CD14-positive monocyte (primary cell): Measurements from ENCODE around the gene MTCH1. TPM values are rescaled to one million over a fixed set of nuclear protein-coding genes. Genes with fewer than 3 reads are reported as not detected.

Experiments used
- DNase-seq, 3 donors: peaks; one replicate each; pipeline ENCODE4 v3.0.0-alpha.2; 2011 to 2022
- H2AFZ ChIP-seq: 2 replicates; pipeline ENCODE4 v1.6.0; 2012; ENCODE audit warnings: mild to moderate bottlenecking, low read depth, low read length, inconsistent platforms; ENCODE audit not compliant: insufficient read depth, poor library complexity, severe bottlenecking
- H3K27ac ChIP-seq, 2 donors: 1 replicate in 1 of 2; 2 replicates in 1 of 2; pipeline ENCODE4 v1.5.1; 2012 to 2013; ENCODE audit warnings: low read length in 2 of 2, control low read depth in 1 of 2, inconsistent platforms in 1 of 2, low read depth in 1 of 2, mild to moderate bottlenecking in 1 of 2
- H3K27me3 ChIP-seq, 2 donors: one replicate each; pipeline versions ENCODE4 v1.6.0 to v1.6.1; 2011 to 2013; ENCODE audit warnings: low read length in 2 of 2; ENCODE audit not compliant: control insufficient read depth in 2 of 2, insufficient read depth in 2 of 2
- H3K36me3 ChIP-seq, 2 donors: replicated peaks in 1 of 2; 1 replicate in 1 of 2; 2 replicates in 1 of 2; pipeline versions ENCODE4 v1.5.1 to v1.6.1; 2012 to 2013; ENCODE audit warnings: low read length in 2 of 2, control low read depth in 1 of 2, inconsistent platforms in 1 of 2, mild to moderate bottlenecking in 1 of 2; ENCODE audit not compliant: insufficient read depth in 2 of 2, control insufficient read depth in 1 of 2
- H3K4me1 ChIP-seq, 2 donors: 1 replicate in 1 of 2; 2 replicates in 1 of 2; pipeline versions ENCODE4 v1.5.1 to v1.6.1; 2012 to 2013; ENCODE audit warnings: low read length in 2 of 2, control low read depth in 1 of 2, inconsistent platforms in 1 of 2, mild to moderate bottlenecking in 1 of 2, moderate library complexity in 1 of 2; ENCODE audit not compliant: insufficient read depth in 2 of 2, control insufficient read depth in 1 of 2
- H3K4me2 ChIP-seq: replicated peaks from 2 replicates; pipeline ENCODE3; 2012; ENCODE audit warnings: low read length, moderate library complexity, mild to moderate bottlenecking; ENCODE audit not compliant: poor library complexity, severe bottlenecking; ENCODE audit errors: extremely low read depth
- H3K4me3 ChIP-seq, 3 experiments: fragments of 200-600 bp in 1 of 3; sonication (generic) in 1 of 3; replicated peaks in 1 of 3; 1 replicate in 2 of 3; 2 replicates in 1 of 3; pipeline ENCODE4 v1.5.1; 2011 to 2013; ENCODE audit warnings: low read length in 3 of 3, mild to moderate bottlenecking in 3 of 3, control low read depth in 2 of 3, low read depth in 2 of 3, inconsistent platforms in 1 of 3, moderate library complexity in 1 of 3
- H3K79me2 ChIP-seq: 2 replicates; pipeline ENCODE4 v1.6.0; 2012; ENCODE audit warnings: mild to moderate bottlenecking, control low read depth, inconsistent platforms, low read length, moderate library complexity; ENCODE audit not compliant: insufficient read depth
- H3K9ac ChIP-seq: 2 replicates; pipeline ENCODE4 v1.6.0; 2017; ENCODE audit warnings: low read length, mild to moderate bottlenecking; ENCODE audit not compliant: insufficient read depth, poor library complexity, severe bottlenecking
- H3K9me3 ChIP-seq, 2 donors: replicated peaks in 1 of 2; 1 replicate in 1 of 2; 2 replicates in 1 of 2; pipeline versions ENCODE4 v1.5.1 to v1.6.1; 2012 to 2013; ENCODE audit warnings: low read length in 2 of 2, control low read depth in 1 of 2; ENCODE audit not compliant: control insufficient read depth in 1 of 2, insufficient read depth in 1 of 2
- H4K20me1 ChIP-seq: 2 replicates; pipeline ENCODE4 v1.6.0; 2012; ENCODE audit warnings: mild to moderate bottlenecking, low read length, control low read depth, moderate library complexity; ENCODE audit not compliant: insufficient read depth
- H3K27ac Mint-ChIP-seq, 7 donors: one replicate each; pipeline ENCODE4 v1.8.0; 2020; ENCODE audit warnings: mild to moderate bottlenecking in 7 of 7, mixed read lengths in 7 of 7, moderate library complexity in 6 of 7, inconsistent platforms in 2 of 7
- H3K27me3 Mint-ChIP-seq, 3 donors: one replicate each; pipeline ENCODE4 v1.8.0; 2021 to 2022; ENCODE audit warnings: low read depth in 3 of 3, mild to moderate bottlenecking in 3 of 3, mixed read lengths in 3 of 3, moderate library complexity in 3 of 3, inconsistent platforms in 1 of 3
- H3K36me3 Mint-ChIP-seq, 2 donors: one replicate each; pipeline ENCODE4 v1.8.0; 2020; ENCODE audit warnings: mixed read lengths in 2 of 2, inconsistent platforms in 1 of 2, mild to moderate bottlenecking in 1 of 2
- H3K4me1 Mint-ChIP-seq: one replicate; pipeline ENCODE4 v1.8.0; 2020; ENCODE audit warnings: mild to moderate bottlenecking, mixed read lengths
- H3K4me3 Mint-ChIP-seq, 2 donors: one replicate each; pipeline ENCODE4 v1.8.0; 2020; ENCODE audit warnings: mild to moderate bottlenecking in 2 of 2, mixed read lengths in 2 of 2, moderate library complexity in 1 of 2
- H3K9me3 Mint-ChIP-seq, 7 donors: one replicate each; pipeline ENCODE4 v1.8.0; 2020 to 2022; ENCODE audit warnings: mixed read lengths in 7 of 7, mild to moderate bottlenecking in 6 of 7, moderate library complexity in 6 of 7, inconsistent platforms in 2 of 7
- CTCF ChIP-seq: fragments of 200-600 bp; IDR thresholded peaks from one replicate; pipeline ENCODE4 v1.8.0; 2022; ENCODE audit warnings: antibody characterized with exemption, mild to moderate bottlenecking
- WGBS: methylation state at CpG from one replicate; pipeline ENCODE4 v1.1.5; 2013; ENCODE audit warnings: missing lambda C conversion rate; ENCODE audit not compliant: insufficient coverage; 5-methylcytosine and 5-hydroxymethylcytosine counted together
- intact Hi-C, 2 donors: fragments of 100-400 bp; cut with micrococcal nuclease; formaldehyde crosslinking; loops; one replicate each; pipeline versions ENCODE4 v1.15.0 to v1.15.1; 2023
- polyA plus RNA-seq, 3 donors: library from polyadenylated mRNA; depleted of rRNA in 1 of 3; unstranded in 2 of 3; stranded (reverse) in 1 of 3; fragments of 300-500 nt in 2 of 3; fragments of >200 nt in 1 of 3; fragmentation: Illumina TruSeq in 2 of 3; gene quantifications; 1 replicate in 2 of 3; 2 replicates in 1 of 3; pipeline ENCODE4 v1.2.3, GENCODE V29; 2012 to 2021

Gene MTCH1
- polyA plus RNA-seq, 3 donors = 111 to 118 (median 111) TPM

DNA sequence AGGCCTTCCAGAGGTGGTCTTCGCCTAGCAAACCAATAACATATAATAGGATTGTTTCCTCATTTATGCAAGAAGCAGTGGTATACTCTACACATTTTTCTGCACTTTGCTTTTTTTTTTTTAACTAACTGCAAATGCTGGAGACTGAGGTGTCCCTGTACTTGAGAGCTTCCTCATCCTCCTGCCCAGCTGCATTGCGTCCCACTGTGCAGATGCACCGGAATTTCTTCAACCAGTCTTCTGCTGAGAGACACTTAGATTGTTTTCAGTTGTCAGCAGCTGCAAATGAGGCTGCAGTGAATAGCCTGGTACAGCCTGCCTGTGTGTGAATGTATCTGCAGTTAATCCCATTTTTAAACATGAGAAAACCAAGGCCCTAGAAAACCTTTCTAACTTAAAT, 31.0 kb upstream of the MTCH1 start:
- no peak for TF ChIP-seq CTCF
- H3K36me3 ChIP-seq = peaks cover 94 to 95% of the 10 kb centered on the region in 2 donors
- H3K9me3 ChIP-seq = no peaks in the 10 kb centered on the region
- peaks cover 20% of the 10 kb centered on the region for H3K4me1 Mint-ChIP-seq
- peaks cover 86 to 93% of the 10 kb centered on the region in 2 donors for H3K36me3 Mint-ChIP-seq
- intact Hi-C loops = loop anchor here (5.0 to 10.0 kb wide), 5 partner anchors 35 to 402 kb away; no protein-coding TSS in a partner anchor
- H3K4me3 ChIP-seq = no peak overlapping the region
- no peak overlapping the region for H3K9ac ChIP-seq
- H3K4me2 ChIP-seq = no peak overlapping the region
- H3K27me3 Mint-ChIP-seq = no peaks in the 10 kb centered on the region
- no peak for DNase-seq
- H3K79me2 ChIP-seq = peaks cover 25% of the 10 kb centered on the region
- peaks cover 7 to 21% of the 10 kb centered on the region in 2 donors for H3K4me1 ChIP-seq
- no peak overlapping the region for H3K27ac ChIP-seq
- peaks cover 98% of the 10 kb centered on the region for H4K20me1 ChIP-seq
- 48% methylated on average over 2 of the region's 3 CpGs for WGBS
- H3K9me3 Mint-ChIP-seq = no peaks in the 10 kb centered on the region
- no peak overlapping the region for H2AFZ ChIP-seq
- H3K27ac Mint-ChIP-seq = peak overlapping the region in 2 of 7 donors; percentile 3 to 82
- H3K27me3 ChIP-seq = no peaks in the 10 kb centered on the region
- H3K4me3 Mint-ChIP-seq = no peak overlapping the region

DNA sequence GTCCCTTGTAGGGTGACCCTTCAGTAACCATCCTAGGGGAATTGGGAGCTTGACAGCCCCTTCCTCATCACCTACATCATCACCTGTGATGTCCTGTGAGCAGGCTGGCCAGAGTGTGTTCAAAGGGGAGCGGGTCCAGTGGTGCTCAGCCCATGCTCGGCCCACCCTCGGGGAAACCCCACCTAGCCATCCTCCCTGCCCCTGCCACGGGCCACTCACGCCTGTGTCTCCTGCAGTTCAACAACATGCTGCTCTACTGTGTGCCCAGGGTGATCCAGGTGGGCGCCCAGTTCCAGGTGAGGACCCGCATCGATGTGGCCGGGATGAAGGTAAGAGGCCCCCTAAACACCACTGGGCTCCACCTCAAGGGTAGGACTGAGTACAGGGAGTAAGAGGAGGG, 29.5 kb upstream of the MTCH1 start:
- peak overlapping the region in 1 of 2 donors; percentile 21 for H3K27ac ChIP-seq

More for the DNA sequence above, 29.5 kb upstream of the MTCH1 start:
- peaks cover 98% of the 10 kb centered on the region for H4K20me1 ChIP-seq
- Mint-ChIP-seq H3K9me3 (no peaks in the 10 kb centered on the region), H3K27ac (peak overlapping the region in 2 of 7 donors; percentile 25 to 42), H3K27me3 (no peaks in the 10 kb centered on the region), H3K4me1 (peaks cover 27% of the 10 kb centered on the region), H3K36me3 (peaks cover 82 to 93% of the 10 kb centered on the region in 2 donors), H3K4me3 (no peak overlapping the region)
- no peaks in the 10 kb centered on the region for H3K9me3 ChIP-seq
- no peak overlapping the region for H3K4me2 ChIP-seq
- H3K36me3 ChIP-seq = peaks cover 94 to 95% of the 10 kb centered on the region in 2 donors
- H3K4me3 ChIP-seq = no peak overlapping the region
- 97% methylated on average over 5 of the region's 9 CpGs for WGBS
- H3K9ac ChIP-seq = no peak overlapping the region
- peaks cover 34% of the 10 kb centered on the region for H3K79me2 ChIP-seq
- no peak for TF ChIP-seq CTCF
- intact Hi-C loops = loop anchor here (5.0 to 10.0 kb wide), 5 partner anchors 33 to 401 kb away; no protein-coding TSS in a partner anchor
- H3K27me3 ChIP-seq = no peaks in the 10 kb centered on the region
- no peak overlapping the region for H2AFZ ChIP-seq
- no peak for DNase-seq
- peaks cover 7 to 28% of the 10 kb centered on the region in 2 donors for H3K4me1 ChIP-seq
